Liver (tissue), 9 donors: Measurements from ENCODE around the gene ZNRD2. TPM values are rescaled to one million over a fixed set of nuclear protein-coding genes. Genes with fewer than 3 reads are reported as not detected.

Source experiments
- DNase-seq: peaks from one replicate; pipeline ENCODE4 v3.0.0-alpha.2; 2017; ENCODE audit warnings: low spot score
- H3K27ac ChIP-seq, 2 donors: one replicate each; pipeline ENCODE4 v1.7.0; 2013; ENCODE audit warnings: inconsistent platforms in 2 of 2, low read length in 2 of 2, control low read depth in 1 of 2, low read depth in 1 of 2, mild to moderate bottlenecking in 1 of 2
- H3K27me3 ChIP-seq, 4 donors: one replicate each; pipeline versions ENCODE4 v1.6.1 to v1.7.0; 2013; ENCODE audit warnings: low read length in 3 of 4, inconsistent platforms in 1 of 4, mild to moderate bottlenecking in 1 of 4, moderate library complexity in 1 of 4; ENCODE audit not compliant: control insufficient read depth in 4 of 4, insufficient read depth in 4 of 4
- H3K36me3 ChIP-seq, 4 donors: one replicate each; pipeline versions ENCODE4 v1.6.1 to v1.7.0; 2013; ENCODE audit warnings: low read length in 3 of 4, mild to moderate bottlenecking in 3 of 4, low read depth in 1 of 4, moderate library complexity in 1 of 4; ENCODE audit not compliant: control insufficient read depth in 4 of 4, insufficient read depth in 3 of 4
- H3K4me1 ChIP-seq, 4 donors: one replicate each; pipeline versions ENCODE4 v1.6.1 to v1.7.0; 2013; ENCODE audit warnings: low read length in 3 of 4, mild to moderate bottlenecking in 3 of 4, moderate library complexity in 1 of 4; ENCODE audit not compliant: control insufficient read depth in 4 of 4, insufficient read depth in 4 of 4
- H3K4me3 ChIP-seq, 3 donors: one replicate each; pipeline versions ENCODE4 v1.6.1 to v1.7.0; 2013; ENCODE audit warnings: low read length in 3 of 3, control low read depth in 1 of 3, low read depth in 1 of 3, mild to moderate bottlenecking in 1 of 3
- H3K9ac ChIP-seq, 2 donors: one replicate each; pipeline ENCODE4 v1.7.0; 2013; ENCODE audit warnings: low read length in 2 of 2, mild to moderate bottlenecking in 2 of 2, moderate library complexity in 2 of 2, control low read depth in 1 of 2, low read depth in 1 of 2
- H3K9me3 ChIP-seq, 4 donors: one replicate each; pipeline versions ENCODE4 v1.6.1 to v1.7.0; 2013; ENCODE audit warnings: low read length in 3 of 4; ENCODE audit not compliant: control insufficient read depth in 4 of 4
- ATF3 ChIP-seq: IDR thresholded peaks from 2 replicates; pipeline ENCODE4 v1.6.1; 2016; ENCODE audit warnings: antibody characterized with exemption
- FOXA1 ChIP-seq: IDR thresholded peaks from 2 replicates; pipeline ENCODE4 v1.6.1; 2016; ENCODE audit warnings: antibody characterized with exemption
- JUND ChIP-seq, 2 donors: IDR thresholded peaks; 2 replicates each; pipeline ENCODE4 v1.6.1; 2016; ENCODE audit warnings: antibody characterized with exemption in 2 of 2
- WGBS: extraction: QIAGEN DNeasy Blood & Tissue Kit; methylation state at CpG from one replicate; pipeline ENCODE4 v1.1.7; 2013; 5-methylcytosine and 5-hydroxymethylcytosine counted together
- polyA plus RNA-seq, 2 donors: library from polyadenylated mRNA; stranded (reverse) in 1 of 2; unstranded in 1 of 2; fragments of 200-250 nt in 1 of 2; fragments of >200 nt in 1 of 2; fragmentation: Nextera tagmentation in 1 of 2; extraction: Ambion mirVana in 1 of 2; gene quantifications; one replicate each; pipeline versions ENCODE4 v1.2.1 to v1.2.3, GENCODE V29; 2013 to 2015
- total RNA-seq, 2 donors: library from RNA; depleted of rRNA; stranded (reverse); fragments of >200 nt; gene quantifications; one replicate each; pipeline ENCODE4 v1.2.3, GENCODE V29; 2014
- TF ChIP-seq, protein P1 (sequence below): IDR thresholded peaks from 2 replicates; pipeline ENCODE4 v1.6.1; 2016; ENCODE audit warnings: antibody characterized with exemption
- donor health status: healthy.
- donor health status: healthy.
- donor health status: healthy.
- donor health status: healthy.
- donor health status: healthy.

Gene ZNRD2
- total and polyA plus RNA-seq, 4 donors: 18.2 to 39.5 (median 28.0) TPM

- H3K4me3 ChIP-seq: no peak overlapping the region
- H3K9ac ChIP-seq: no peak overlapping the region
- no peak for DNase-seq
- no peaks in the 10 kb centered on the region for H3K9me3 ChIP-seq
- H3K4me1 ChIP-seq: peaks cover 10 to 33% (median 22%) of the 10 kb centered on the region in 4 donors
- no peak overlapping the region for H3K27ac ChIP-seq
- TF ChIP-seq FOXA1: no peak
- no peaks in the 10 kb centered on the region for H3K27me3 ChIP-seq
- 92% methylated on average over 17 of the region's 17 CpGs for WGBS
- H3K36me3 ChIP-seq: peaks cover 8 to 26% (median 15%) of the 10 kb centered on the region in 4 donors
Observed at GRCh38 chr11:65617136-65617850, 47.0 kb downstream of the ZNRD2 start.

GRCh38 chr11:65617990-65618751 is 47.9 kb downstream of the ZNRD2 start:
- H3K4me1 ChIP-seq: peaks cover 5 to 24% (median 14%) of the 10 kb centered on the region in 4 donors
- no peaks in the 10 kb centered on the region for H3K27me3 ChIP-seq
- H3K36me3 ChIP-seq: peaks cover 10 to 28% (median 16%) of the 10 kb centered on the region in 4 donors
- H3K9me3 ChIP-seq: no peaks in the 10 kb centered on the region
- no peak overlapping the region for H3K27ac ChIP-seq
- 96% methylated on average over 33 of the region's 33 CpGs for WGBS
- no peak overlapping the region for H3K9ac ChIP-seq
- DNase-seq: no peak
- TF ChIP-seq JUND (IDR thresholded peaks at IDR 0.05): no peak
- no peak overlapping the region for H3K4me3 ChIP-seq

DNA sequence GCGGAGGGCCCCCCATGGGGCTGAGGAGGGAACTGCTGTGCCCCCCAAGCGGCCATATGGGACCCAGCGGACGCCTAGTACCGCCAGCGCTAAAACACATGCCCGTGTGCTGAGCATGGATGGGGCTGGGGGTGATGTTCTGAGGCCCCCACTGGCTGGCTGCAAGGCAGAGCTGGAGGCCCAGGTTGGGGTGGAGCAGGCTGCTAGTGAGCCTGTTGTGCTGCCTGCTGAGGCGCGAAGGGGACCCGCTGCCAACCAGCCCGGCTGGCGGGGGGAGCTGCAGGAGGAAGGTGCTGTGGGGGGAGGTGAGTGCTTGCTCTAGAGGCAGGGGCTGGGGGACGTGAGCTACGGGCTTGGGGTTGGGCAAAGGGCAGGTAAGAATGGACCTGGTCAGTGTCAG is 48.5 kb downstream of the ZNRD2 start:
- no peak overlapping the region for H3K9ac ChIP-seq
- no peak for DNase-seq
- H3K4me3 ChIP-seq: no peak overlapping the region
- no peak overlapping the region for H3K27ac ChIP-seq
- no peaks in the 10 kb centered on the region for H3K9me3 ChIP-seq
- TF ChIP-seq, protein P1, sequence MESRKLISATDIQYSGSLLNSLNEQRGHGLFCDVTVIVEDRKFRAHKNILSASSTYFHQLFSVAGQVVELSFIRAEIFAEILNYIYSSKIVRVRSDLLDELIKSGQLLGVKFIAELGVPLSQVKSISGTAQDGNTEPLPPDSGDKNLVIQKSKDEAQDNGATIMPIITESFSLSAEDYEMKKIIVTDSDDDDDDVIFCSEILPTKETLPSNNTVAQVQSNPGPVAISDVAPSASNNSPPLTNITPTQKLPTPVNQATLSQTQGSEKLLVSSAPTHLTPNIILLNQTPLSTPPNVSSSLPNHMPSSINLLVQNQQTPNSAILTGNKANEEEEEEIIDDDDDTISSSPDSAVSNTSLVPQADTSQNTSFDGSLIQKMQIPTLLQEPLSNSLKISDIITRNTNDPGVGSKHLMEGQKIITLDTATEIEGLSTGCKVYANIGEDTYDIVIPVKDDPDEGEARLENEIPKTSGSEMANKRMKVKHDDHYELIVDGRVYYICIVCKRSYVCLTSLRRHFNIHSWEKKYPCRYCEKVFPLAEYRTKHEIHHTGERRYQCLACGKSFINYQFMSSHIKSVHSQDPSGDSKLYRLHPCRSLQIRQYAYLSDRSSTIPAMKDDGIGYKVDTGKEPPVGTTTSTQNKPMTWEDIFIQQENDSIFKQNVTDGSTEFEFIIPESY: no peak
- TF ChIP-seq ATF3: no peak
- H3K4me1 ChIP-seq: peaks cover 5 to 21% (median 13%) of the 10 kb centered on the region in 4 donors
- 94% methylated on average over 14 of the region's 14 CpGs for WGBS
- H3K36me3 ChIP-seq: peaks cover 14 to 34% (median 16%) of the 10 kb centered on the region in 4 donors
- no peaks in the 10 kb centered on the region for H3K27me3 ChIP-seq

DNA sequence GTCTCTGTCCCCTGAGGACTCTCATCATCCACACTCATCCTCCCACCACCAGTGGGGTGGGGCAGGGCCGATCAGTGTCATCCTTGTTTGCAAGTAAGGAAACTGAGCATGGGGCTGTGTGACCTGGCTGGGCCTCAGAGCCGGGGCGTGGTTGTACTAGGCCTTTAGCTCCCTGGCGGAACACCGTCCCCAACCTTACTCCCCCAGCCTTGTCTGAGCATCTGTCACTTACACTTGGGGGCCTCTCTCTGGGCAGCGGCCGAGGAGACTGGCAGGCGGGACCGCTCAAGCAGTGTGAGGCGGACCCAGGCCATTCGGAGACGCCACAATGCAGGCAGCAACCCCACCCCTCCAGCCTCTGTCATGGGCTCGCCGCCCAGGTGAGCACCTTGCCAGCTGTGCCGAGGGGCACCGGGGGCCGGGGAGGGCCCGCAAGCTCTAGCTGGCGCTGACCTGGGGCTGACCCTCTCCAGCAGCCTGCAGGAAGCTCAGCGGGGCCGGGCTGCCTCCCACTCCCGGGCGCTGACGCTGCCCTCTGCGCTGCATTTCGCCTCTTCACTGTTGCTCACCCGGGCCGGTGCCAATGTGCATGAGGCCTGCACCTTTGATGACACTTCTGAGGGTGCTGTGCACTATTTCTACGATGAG is 49.1 kb downstream of the ZNRD2 start:
- H3K36me3 ChIP-seq: peaks cover 14 to 41% (median 16%) of the 10 kb centered on the region in 4 donors
- H3K9ac ChIP-seq: no peak overlapping the region
- H3K4me1 ChIP-seq: peaks cover 5 to 19% (median 13%) of the 10 kb centered on the region in 4 donors
- no peak overlapping the region for H3K27ac ChIP-seq
- H3K4me3 ChIP-seq: no peak overlapping the region
- 96% methylated on average over 29 of the region's 29 CpGs for WGBS
- TF ChIP-seq ATF3: no peak
- TF ChIP-seq JUND (IDR thresholded peaks at IDR 0.05): no peak
- DNase-seq: no peak
- no peaks in the 10 kb centered on the region for H3K27me3 ChIP-seq
- no peaks in the 10 kb centered on the region for H3K9me3 ChIP-seq
